ENCODE measurements around the gene GPD2.
"Not testable (repeated sequence)": the region's sequence is repeated elsewhere in the genome, so short reads cannot be mapped to it uniquely, and the experiment has no call there.

The GPD2 gene

DNA sequence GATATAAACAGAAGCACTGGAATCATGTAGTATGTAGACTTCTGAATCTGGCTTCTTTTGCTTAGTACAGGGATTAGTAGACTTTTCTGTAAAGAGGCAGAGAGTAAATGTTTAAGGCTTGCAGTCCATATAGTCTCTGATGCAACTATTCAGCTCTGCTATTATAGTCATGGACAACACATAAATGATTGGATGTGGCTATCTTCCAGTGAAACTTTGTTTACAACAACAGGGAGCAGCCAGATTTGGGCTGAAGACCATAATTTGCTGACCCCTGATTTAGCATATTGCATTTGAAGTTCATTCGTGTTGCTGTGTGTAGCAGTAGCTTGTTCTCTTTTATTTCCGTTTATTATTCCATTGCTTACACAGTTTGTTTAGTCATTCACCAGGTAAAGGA is 55.0 kb downstream of the GPD2 start:
- DNase-seq (ENCODE audit: low spot score) = no peak
- Histone ChIP-seq H3K36me3 (ENCODE audit: low read depth) (no peaks in the 10 kb centered on the region), H3K27ac (ENCODE audit: poor library complexity, severe bottlenecking) (no peak overlapping the region), H3K4me3 (ENCODE audit: severe bottlenecking) (no peak overlapping the region), H3K4me1 (ENCODE audit: insufficient read depth, poor library complexity, severe bottlenecking) (peaks cover 7% of the 10 kb centered on the region), H3K9me3 (ENCODE audit: severe bottlenecking) (no peaks in the 10 kb centered on the region), H3K27me3 (ENCODE audit: insufficient read depth, poor library complexity, severe bottlenecking) (no peaks in the 10 kb centered on the region)
- no peak for ATAC-seq (ENCODE audit: low read depth)
- TF ChIP-seq, protein P1, sequence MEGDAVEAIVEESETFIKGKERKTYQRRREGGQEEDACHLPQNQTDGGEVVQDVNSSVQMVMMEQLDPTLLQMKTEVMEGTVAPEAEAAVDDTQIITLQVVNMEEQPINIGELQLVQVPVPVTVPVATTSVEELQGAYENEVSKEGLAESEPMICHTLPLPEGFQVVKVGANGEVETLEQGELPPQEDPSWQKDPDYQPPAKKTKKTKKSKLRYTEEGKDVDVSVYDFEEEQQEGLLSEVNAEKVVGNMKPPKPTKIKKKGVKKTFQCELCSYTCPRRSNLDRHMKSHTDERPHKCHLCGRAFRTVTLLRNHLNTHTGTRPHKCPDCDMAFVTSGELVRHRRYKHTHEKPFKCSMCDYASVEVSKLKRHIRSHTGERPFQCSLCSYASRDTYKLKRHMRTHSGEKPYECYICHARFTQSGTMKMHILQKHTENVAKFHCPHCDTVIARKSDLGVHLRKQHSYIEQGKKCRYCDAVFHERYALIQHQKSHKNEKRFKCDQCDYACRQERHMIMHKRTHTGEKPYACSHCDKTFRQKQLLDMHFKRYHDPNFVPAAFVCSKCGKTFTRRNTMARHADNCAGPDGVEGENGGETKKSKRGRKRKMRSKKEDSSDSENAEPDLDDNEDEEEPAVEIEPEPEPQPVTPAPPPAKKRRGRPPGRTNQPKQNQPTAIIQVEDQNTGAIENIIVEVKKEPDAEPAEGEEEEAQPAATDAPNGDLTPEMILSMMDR (IDR thresholded peaks at IDR 0.05; ENCODE audit: poor library complexity, severe bottlenecking) = no peak

DNA sequence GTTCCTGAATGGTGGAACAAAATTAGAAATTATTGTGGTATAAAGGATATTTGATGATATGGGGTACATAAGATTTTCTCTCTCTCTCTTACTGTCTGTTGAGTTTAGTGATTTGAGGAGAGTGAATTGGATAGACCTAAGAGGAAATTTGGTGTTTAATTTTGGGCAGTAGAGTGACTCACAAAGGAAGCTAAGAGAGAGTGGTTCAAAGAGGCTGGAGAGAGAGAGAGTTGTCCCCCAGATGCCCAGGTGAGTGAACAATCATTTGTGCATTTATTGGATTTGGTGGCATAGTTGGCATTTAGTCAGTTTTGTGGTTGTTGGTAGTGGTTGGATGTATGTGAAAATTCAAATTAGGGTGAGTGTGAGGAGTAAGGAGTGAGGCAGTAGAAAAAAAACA is 56.8 kb downstream of the GPD2 start:
- Histone ChIP-seq H3K27ac (ENCODE audit: poor library complexity, severe bottlenecking) (no peak overlapping the region), H3K4me1 (ENCODE audit: insufficient read depth, poor library complexity, severe bottlenecking) (peaks cover 3% of the 10 kb centered on the region), H3K36me3 (ENCODE audit: low read depth) (peaks cover 8% of the 10 kb centered on the region; the same call in 1 of the 2 replicates), H3K27me3 (ENCODE audit: insufficient read depth, poor library complexity, severe bottlenecking) (no peaks in the 10 kb centered on the region), H3K9me3 (ENCODE audit: severe bottlenecking) (no peaks in the 10 kb centered on the region), H3K4me3 (ENCODE audit: severe bottlenecking) (no peak overlapping the region)
- TF ChIP-seq, protein P1 (IDR thresholded peaks at IDR 0.05; ENCODE audit: poor library complexity, severe bottlenecking) = no peak
- ATAC-seq (ENCODE audit: low read depth) = no peak
- no peak for DNase-seq (ENCODE audit: low spot score)

DNA sequence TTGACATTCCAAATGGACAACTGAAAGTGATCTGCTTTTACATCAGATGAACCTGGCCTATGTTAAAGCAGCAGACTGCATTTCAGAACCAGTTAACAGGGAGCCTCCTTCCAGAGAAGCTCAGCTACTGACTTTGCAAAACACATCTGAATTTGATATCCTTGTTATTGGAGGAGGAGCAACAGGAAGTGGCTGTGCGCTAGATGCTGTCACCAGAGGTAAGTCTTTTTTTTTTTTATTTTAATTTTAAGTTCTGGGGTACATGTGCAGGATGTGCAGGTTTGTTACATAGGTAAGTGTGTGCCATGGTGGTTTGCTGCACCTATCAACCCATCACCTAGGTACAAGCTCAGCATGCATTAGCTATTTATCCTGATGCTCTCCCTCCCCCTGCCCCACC is 59.8 kb downstream of the GPD2 start:
- H3K27ac ChIP-seq (ENCODE audit: poor library complexity, severe bottlenecking); H3K4me1 ChIP-seq (ENCODE audit: insufficient read depth, poor library complexity, severe bottlenecking); DNase-seq (ENCODE audit: low spot score); H3K9me3 ChIP-seq (ENCODE audit: severe bottlenecking); ATAC-seq (ENCODE audit: low read depth); H3K4me3 ChIP-seq (ENCODE audit: severe bottlenecking); H3K27me3 ChIP-seq (ENCODE audit: insufficient read depth, poor library complexity, severe bottlenecking): not testable (repeated sequence)
- H3K36me3 ChIP-seq (ENCODE audit: low read depth) = peaks cover 10% of the 10 kb centered on the region; the same call in 1 of the 2 replicates

DNA sequence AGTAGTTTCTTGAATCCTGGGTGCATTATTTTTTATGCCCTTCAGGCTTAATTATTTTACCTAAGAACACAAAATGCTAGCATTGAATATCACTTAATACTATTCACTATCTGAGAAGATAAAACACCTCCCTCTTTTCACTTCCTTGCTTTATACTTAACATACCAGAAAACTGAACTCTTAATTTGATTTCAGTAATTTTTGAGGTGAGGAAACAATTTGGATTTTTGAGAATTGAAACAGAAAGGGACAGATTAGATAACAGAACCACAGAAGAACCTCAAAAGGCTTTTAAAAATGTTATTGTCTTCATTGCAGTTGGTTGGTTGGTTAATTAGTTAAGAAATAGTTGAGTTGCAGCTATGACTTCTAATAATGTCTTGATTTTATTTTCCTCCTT is 69.5 kb downstream of the GPD2 start:
- H3K4me1 ChIP-seq (ENCODE audit: insufficient read depth, poor library complexity, severe bottlenecking) = no peaks in the 10 kb centered on the region
- H3K9me3 ChIP-seq (ENCODE audit: severe bottlenecking) = no peaks in the 10 kb centered on the region
- DNase-seq (ENCODE audit: low spot score) = no peak
- TF ChIP-seq, protein P1 (IDR thresholded peaks at IDR 0.05; ENCODE audit: poor library complexity, severe bottlenecking) = no peak
- no peaks in the 10 kb centered on the region for H3K27me3 ChIP-seq (ENCODE audit: insufficient read depth, poor library complexity, severe bottlenecking)
- H3K27ac ChIP-seq (ENCODE audit: poor library complexity, severe bottlenecking) = no peak overlapping the region
- no peak for ATAC-seq (ENCODE audit: low read depth)
- H3K4me3 ChIP-seq (ENCODE audit: severe bottlenecking) = no peak overlapping the region
- H3K36me3 ChIP-seq (ENCODE audit: low read depth) = peaks cover 4% of the 10 kb centered on the region; the same call in 1 of the 2 replicates

DNA sequence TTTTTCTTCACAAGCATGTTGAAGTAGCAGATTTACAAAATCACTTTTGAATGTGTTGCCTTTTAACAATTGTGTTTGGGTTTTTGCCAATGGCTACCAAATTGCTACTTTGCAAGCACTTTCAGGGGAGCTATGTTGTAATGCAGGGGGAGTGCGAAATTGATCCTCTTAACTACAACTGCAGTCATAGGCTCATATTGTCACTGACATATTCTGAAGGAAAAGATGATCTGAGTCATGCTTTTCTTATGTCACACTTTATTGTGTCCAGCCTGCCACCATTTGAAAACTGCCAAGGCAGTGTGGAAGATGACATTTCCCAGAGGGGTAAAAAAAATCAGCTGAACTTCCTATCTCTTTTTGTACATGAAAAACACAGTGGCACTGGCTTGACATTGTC is 74.9 kb downstream of the GPD2 start:
- H3K36me3 ChIP-seq (ENCODE audit: low read depth) = peaks cover 27% of the 10 kb centered on the region
- H3K4me1 ChIP-seq (ENCODE audit: insufficient read depth, poor library complexity, severe bottlenecking) = no peaks in the 10 kb centered on the region
- ATAC-seq (ENCODE audit: low read depth) (no peak), DNase-seq (ENCODE audit: low spot score) (no peak)
- TF ChIP-seq, protein P1 (IDR thresholded peaks at IDR 0.05; ENCODE audit: poor library complexity, severe bottlenecking) = no peak
- no peaks in the 10 kb centered on the region for H3K27me3 ChIP-seq (ENCODE audit: insufficient read depth, poor library complexity, severe bottlenecking)
- H3K4me3 ChIP-seq (ENCODE audit: severe bottlenecking) = no peak overlapping the region
- no peaks in the 10 kb centered on the region for H3K9me3 ChIP-seq (ENCODE audit: severe bottlenecking)
- no peak overlapping the region for H3K27ac ChIP-seq (ENCODE audit: poor library complexity, severe bottlenecking)
